NCI-H345 treated with DMSO at 0.1 percent for 48 hours (cell line): ENCODE results near the gene NDUFB11.

Experiments
- DNase-seq: peaks from one replicate; lab custom pipeline; 2025; ENCODE audit not compliant: unreplicated experiment; lab: John Stamatoyannopoulos, UW

NDUFB11 gene

GRCh38 chrX:47174846-47175587 lies 30.5 kb upstream of the NDUFB11 start:
- no peak for DNase-seq

- no peak for DNase-seq
Measured at GRCh38 chrX:47174376-47174775, 29.9 kb upstream of the NDUFB11 start.

GRCh38 chrX:47172971-47173792 lies 28.7 kb upstream of the NDUFB11 start:
- no peak for DNase-seq

GRCh38 chrX:47172549-47172948 lies 28.0 kb upstream of the NDUFB11 start:
- DNase-seq = no peak

GRCh38 chrX:47171996-47172395 lies 27.5 kb upstream of the NDUFB11 start:
- DNase-seq = no peak

GRCh38 chrX:47170861-47171692 lies 26.6 kb upstream of the NDUFB11 start:
- DNase-seq = no peak

GRCh38 chrX:47169726-47170515 lies 25.4 kb upstream of the NDUFB11 start:
- DNase-seq = no peak

- no peak for DNase-seq
Measured at GRCh38 chrX:47169273-47169672, 24.8 kb upstream of the NDUFB11 start.

GRCh38 chrX:47168495-47169073 lies 24.1 kb upstream of the NDUFB11 start:
- no peak for DNase-seq

- no peak for DNase-seq
Measured at GRCh38 chrX:47166126-47166525, 21.6 kb upstream of the NDUFB11 start.

GRCh38 chrX:47164420-47164819 lies 19.9 kb upstream of the NDUFB11 start:
- DNase-seq = no peak

GRCh38 chrX:47162927-47163583 lies 18.6 kb upstream of the NDUFB11 start:
- no peak for DNase-seq

GRCh38 chrX:47160781-47161180 lies 16.3 kb upstream of the NDUFB11 start:
- DNase-seq = no peak

- no peak for DNase-seq
Measured at GRCh38 chrX:47158781-47159180, 14.3 kb upstream of the NDUFB11 start.

GRCh38 chrX:47158131-47158530 lies 13.6 kb upstream of the NDUFB11 start:
- DNase-seq = no peak

- DNase-seq = no peak
Measured at GRCh38 chrX:47156611-47157520, 12.4 kb upstream of the NDUFB11 start.

- DNase-seq = no peak
Measured at GRCh38 chrX:47151435-47151834, 6.9 kb upstream of the NDUFB11 start.

GRCh38 chrX:47148946-47149345 lies 4.4 kb upstream of the NDUFB11 start:
- no peak for DNase-seq
